HG03354 (cell line): ENCODE data around the gene VWC2L.
A peak's percentile ranks its signal among the peaks of the same experiment; 100 is the strongest.

Experiments used
- ATAC-seq: cut with Tn5 transposase; IDR thresholded peaks from one replicate; pipeline ENCODE4 v1.9.1; 2021; ENCODE audit warnings: mild to moderate bottlenecking; ENCODE audit not compliant: unreplicated experiment, poor library complexity, severe bottlenecking

VWC2L gene

DNA sequence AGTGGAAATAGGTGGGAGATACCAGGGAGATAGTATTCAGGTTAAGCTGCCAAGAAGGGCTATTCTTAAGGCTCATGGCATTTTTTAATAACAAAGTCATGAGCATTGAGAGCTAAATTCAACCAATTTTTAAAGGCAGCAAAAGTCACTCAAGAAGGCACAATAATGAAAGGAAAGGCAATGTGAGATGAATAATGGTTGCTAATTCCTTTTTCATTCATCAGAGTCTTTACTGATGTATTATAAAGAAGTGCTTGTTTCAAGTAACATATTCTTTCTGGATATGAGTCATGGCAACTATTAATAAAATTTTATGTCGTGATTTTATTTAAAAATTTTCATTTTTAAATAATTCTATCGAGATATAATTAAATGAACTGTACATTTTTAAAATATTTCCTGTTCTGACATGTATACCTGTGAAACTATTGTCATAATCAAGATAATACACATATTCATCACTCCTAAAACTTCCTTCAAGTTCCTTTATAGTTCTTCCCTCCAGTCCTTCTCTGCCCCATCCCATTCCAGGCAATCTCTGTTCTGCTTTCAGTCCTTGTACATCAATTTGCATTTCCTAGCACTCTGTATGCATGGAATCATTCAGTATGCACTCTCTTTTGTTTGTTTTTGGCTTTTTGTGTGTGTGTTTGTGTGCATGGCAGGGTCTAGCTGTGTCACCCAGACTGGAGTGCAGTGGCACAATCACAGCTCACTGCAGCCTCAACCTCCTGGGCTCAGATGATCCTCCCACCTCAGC, 40.8 kb downstream of the VWC2L start:
- ATAC-seq: no peak

DNA sequence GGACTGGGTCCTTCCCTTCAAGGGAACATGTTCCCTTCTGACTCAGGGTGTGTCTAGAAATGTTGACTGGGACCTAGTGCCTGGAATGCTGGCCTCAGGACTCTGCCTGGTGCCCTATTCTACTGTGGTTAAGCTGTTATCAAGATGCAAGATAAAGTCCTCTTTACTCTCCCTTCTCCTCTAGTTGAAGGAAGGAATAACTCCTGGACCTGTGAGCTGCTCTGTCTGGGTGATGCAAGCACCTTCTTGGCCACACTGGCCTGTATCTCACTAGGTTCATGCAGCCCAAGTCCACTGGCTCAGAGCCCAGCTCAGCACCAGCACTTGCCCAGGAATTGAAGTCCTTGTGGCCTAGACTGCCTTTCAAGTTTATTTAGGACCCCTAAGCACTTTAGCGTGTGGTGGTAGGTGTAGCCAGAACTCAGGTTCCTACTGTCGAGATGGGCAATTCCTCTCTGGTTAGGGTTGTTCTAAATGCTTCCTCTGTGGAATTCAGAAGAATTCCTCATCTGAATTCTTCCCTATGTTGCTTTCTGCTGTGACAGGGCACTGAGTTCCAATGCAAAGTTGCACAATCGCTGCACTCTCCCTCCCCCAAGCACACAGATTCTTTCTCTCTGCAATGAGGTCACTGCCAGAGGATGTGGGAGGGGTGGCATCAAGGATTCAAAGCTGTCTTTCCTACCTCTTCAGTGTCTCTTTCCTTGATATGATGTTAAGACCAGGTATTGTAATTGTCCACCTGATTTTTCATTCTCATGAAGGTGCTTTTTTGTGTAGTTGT, 54.7 kb downstream of the VWC2L start:
- ATAC-seq: no peak

DNA sequence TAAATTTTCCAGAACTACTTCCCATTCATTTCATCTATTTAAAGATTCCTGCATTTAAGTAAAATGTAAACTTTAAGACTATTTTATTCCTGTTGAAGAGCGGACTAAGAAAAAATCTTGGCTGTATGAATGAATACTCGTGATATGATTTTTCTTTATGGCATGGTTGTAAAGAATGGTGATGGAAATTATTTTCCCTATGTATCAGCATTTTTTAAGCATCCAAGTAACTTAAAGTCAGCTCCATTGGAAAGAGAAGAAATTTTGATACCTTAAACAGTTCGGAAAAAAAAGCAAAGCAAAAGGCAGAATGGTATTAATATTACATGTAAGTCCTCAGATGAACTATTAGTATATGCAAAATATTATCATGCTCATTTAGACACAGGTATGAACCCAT, 58.9 kb downstream of the VWC2L start:
- no peak for ATAC-seq

DNA sequence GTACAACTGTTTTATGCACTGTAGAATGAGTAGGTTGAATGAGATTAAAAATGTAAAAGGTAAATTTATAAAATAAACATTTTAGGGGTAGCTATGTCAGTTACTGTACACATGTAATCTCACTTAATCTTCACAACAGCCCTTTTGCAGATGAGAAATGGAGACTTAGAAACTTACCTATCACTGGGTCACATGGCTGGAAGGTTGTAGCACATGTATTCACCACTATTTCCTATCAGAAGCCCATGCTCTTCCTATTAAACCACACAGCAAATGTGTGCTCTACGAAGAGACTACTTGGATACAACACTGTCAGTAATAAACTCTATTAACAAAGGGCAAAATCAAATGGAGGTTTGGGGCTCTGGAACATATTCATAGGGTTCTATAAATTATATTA, 60.5 kb downstream of the VWC2L start:
- no peak for ATAC-seq

DNA sequence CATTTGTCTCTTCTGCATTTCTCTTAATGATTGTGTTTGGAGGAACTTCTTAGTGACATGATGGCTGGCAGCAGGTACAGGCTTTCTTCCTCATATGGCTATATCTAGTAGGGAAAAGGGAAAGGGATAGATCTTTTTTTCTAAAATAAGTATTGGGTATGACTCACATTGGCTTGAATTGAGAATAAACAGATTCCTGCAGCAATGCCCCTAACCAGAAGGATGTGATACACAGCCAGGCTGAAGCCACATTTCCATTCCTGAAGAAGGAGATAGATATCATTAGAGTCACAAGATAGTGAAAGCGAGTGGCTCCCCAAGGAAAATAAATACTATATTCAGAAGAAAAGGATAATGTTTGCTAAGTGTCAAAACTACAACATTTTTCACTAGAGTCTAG, 61.1 kb downstream of the VWC2L start:
- ATAC-seq: no peak

DNA sequence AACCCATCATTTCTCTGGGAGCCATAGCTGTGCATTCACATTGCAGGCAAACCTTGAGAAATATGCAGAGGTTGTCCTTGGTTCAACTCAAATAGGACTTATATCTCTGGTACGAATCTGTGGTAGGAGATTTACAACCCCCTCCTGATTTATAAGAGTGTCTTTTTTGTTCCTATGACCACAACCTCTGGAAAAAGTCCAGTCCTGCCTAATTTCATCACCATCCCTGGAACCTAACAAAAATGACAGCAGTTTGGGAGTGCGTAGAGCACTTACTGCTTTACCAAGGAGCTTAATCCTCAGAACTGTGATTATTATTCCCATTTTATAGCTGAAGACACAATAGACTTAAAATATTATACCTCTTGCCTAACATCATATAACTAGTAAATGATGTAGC, 66.5 kb downstream of the VWC2L start:
- ATAC-seq: no peak

DNA sequence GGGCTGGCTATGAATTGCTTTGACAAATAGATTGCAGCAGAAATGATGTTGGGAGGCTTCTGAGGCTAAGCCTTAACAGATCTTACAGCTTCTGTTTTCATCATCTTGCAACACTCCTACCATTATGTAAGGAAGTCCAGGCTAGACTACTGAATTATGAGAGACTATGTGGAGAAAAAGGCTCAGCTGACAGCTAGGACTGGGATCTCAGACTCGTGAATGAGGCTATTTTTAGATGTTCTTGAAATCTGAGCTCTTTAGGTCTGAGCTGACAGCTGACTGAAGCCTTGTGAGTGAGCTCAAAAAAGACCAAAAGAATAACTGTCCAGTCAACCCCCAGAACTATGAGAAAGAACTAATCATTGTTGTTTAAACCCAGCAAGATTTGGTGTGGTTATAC, 70.3 kb downstream of the VWC2L start:
- no peak for ATAC-seq

DNA sequence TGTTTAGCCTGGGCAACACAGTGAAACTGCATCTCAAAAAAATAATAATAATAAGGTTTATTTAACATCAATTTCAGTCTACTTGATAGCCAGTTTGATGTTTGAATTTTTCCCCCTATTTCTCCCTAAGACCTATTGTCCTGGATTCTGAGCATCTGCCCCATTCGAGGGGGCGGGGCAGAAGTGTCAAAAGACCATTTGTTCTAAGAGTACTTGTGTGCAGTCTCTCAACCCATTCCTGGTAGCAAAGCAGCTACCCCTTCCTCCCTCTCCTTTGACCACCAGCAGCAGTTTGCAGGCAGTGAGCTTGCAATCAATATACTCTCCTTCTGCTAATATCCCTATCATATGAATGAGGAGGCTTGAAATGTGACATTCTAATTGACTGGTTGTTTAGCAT, 71.9 kb downstream of the VWC2L start:
- ATAC-seq: no peak

DNA sequence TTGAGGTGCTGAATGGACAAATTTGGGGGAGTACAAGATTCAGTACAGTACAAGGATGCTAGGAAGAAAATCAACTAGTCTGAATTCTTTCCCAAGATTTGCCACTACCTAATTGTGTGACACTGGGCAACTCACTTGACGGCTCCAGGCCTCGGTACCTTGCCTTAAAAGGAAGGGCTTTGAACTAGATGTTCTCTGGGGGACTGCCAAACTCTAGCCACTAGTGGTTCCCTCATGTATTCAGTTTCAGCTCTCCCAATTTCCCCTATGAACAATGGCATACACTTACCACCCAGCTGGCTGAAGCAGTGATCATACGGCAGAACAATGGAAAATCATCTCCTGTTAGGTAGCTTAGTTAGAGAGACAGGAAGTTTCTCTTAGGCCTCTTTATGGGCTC, 73.4 kb downstream of the VWC2L start:
- no peak for ATAC-seq

DNA sequence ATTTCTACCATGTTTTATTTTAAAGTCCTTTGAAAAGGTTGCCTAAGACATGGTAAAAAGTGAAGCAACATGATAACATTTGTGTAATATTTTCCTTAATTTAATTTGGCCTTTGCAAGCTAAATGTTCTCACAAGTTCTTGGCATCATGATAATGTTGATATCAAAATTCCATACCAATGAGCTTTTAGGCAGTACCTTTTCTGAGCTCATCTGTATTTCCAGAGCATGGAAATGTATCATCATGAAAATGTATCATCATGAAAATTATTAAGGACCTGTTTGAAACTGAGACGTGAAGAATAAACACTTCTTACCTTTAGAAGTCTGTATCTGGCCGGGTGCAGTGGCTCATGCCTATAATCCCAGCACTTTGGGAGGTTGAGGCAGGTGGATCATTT, 73.8 kb downstream of the VWC2L start:
- no peak for ATAC-seq

DNA sequence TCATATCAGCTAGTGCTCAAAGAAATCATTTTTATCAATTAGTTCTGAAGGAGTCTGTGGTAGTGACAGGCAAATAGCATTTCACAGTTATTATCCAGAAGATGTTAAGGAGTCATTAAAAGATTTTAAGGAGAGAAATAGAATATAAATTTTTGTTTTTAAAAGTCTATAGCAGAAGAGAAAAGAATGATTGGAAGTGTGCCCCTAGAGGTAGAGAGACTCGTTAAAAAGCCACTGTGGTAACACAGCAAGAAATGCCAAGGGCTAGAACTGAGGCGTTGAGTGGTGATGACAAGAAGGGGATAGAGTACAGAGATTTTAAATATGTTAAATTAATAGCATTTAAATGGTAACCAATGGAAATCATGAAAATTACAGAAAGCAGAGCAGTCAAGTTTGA, 78.3 kb downstream of the VWC2L start:
- ATAC-seq: no peak

DNA sequence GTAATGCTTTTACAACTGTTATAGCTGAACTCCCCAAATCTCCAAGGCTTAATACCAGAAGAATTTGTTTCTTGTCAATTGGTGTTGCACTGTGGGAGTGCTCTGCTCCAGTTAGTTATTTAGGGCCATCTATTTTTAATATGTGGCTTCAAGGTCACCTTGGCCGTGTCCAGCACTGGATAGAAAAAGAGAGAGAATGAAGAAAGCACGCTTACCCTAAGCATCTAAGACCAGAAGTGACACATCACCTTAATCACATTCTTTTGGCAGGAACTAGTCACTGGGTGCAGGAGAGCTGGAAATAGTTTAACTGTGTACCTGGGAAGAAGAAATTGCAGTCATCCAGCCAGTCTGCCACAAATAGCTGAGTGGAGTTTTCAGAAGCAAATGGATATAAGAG, 78.8 kb downstream of the VWC2L start:
- ATAC-seq: no peak

DNA sequence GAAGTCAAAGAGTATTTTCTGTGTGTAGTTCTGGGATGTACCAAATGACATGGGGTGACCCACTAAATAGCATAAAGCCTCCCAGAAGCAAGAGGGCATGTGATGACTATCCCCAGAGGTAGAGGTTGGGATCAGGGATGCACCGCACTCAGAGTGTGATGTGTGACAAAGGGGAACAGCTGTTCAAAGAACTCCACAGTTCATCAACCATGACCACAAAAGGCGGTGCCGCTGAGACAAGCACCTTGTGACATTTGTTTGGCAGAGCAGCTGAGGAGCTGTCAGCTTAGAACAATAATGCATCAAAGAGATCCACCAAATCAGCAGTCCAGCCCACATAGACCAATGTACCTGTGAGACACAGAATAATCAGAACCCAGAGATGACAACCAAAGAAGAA, 81.3 kb downstream of the VWC2L start:
- peak; percentile 65 for ATAC-seq

DNA sequence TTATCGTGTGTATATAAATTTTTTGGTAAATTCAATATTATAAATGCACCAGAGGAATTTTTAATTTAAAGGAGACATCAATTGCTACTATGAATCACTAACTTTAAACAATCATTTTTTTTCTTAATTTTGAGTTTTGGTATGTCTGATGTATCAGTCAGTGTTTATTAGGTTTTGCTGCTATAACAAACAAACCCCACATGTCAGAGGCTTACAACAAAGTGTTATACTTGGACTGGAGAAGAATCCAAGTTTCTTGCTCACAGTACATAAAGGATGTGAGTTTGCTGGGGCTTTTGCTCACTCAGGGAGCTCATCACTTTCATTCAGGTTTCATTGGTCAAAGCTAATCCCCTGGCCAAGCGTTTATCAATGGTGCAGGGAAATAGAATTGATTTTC, 81.8 kb downstream of the VWC2L start:
- ATAC-seq: no peak

DNA sequence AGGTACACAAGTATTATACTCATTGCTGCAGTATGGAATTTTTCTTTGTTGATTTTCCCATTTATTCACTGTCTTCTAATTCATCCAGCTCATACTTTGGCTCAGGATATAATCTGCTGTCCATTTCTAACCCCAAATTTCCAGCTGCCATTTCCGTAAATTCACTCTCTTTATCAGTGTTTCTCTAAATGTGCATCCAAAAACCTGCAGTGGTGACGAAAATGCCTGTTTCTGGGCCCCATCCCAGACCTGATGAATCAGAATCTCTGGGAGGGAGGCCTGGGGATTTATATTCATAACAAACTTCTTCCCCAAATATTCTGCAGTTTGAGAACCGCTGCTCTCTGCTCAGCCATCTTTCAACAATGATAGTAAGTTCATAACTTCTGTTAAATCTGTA, 86.6 kb downstream of the VWC2L start:
- no peak for ATAC-seq

DNA sequence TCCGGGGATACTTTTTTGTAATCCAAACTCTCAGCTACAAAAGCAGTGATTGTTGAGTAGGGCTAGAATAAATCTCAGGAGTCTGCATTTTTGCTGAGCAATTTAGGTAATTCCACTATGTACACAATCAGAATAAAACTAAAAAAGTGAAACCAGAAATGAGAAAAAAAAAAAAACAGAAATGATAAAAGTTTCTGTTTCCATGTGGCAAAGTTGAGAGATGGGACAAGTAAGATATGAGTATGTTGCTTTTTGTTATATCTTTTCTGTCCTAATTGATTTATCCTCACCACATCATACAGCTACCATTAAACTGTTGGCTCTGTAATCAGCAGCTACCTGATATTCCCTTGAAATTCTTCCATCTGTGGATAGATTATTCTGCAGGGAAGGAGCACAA, 92.7 kb downstream of the VWC2L start:
- no peak for ATAC-seq

DNA sequence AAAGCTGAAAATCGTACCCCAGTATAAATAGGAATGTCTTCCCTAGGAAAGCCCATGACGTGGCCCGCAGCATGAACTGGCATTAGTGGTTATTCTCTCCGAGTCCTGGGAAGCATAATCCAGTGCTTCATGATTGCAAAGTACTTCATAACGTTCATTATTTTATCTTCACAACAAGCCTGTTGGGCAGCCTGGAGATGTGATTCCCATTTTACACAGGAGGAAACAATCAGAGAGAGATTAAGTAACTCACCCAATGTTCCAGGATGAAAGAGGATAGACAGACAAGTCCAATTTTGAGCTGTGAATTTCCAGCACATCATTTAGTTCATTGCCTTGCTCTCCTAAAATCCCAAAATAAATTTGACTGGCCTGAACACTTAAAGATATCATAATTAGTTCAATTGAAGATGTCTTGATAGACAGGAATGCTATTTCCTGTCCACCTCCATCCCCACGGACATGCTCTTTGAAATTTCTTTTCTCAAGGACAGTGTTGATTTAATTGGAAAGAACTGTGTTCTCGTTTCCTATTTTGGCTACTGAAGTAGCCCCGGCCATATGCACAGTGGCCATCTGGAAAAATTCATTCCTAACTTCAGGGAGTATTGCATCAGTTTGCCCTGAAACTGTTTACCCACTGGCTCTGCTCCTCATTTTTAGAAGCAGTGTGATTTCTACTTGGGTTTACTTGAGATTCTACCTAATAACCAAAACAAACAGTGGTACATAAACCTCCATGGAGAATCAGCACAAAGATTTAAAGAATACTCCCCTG, 93.9 kb downstream of the VWC2L start:
- no peak for ATAC-seq

DNA sequence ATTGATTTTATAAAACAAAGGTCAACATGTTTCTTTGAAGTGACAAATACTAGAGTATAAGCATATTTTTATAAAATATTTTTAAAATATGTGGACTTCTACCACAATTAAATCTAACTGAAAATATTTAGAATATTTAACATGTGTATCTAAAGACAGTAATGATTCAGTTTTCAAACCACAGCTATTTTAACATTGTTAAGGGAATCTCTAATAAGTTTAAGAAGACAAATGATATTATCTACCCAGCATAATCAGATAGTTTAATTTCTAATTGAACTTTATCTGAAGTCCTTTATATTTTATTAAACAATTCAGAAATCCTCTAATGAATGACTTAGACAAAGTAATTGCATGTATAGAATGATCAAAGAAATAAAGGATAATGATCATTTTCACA, 96.2 kb downstream of the VWC2L start:
- ATAC-seq: no peak

DNA sequence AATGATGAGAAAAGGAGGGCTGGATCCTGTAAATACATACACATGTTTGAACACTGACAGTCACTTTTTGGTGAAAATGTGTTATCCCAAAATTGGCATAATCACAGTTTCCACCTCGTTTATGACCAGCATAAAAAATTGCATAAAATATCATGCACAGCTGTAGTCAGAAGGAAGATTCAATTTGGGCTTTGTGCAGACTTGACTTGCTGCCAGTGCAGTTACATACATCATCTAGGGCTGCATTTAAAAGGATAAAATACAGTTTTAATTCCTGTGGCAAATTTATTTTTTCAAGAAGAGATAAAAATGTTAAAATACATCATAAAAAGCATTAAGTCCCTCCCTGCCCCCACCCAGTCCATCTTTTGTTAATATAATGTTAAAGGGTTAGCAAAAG, 103.8 kb downstream of the VWC2L start:
- no peak for ATAC-seq

DNA sequence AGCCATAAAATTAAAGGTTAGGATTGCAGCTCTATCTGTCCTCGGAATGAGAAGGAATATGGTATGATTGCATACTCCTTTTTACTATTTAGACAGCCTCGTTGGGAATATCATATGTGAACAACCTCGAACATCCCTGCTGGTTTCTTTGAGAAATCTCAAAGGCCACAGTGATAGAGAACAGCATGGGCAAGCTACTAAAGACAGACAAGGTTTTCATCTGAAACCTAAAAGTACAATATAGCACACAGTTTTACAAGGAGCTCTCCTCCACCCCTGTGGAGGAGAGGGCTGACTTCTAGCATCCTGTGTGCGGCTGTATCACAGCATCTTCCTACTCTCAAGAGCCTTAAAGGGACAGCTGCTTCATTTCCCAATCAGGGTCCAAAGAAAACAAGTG, 104.3 kb downstream of the VWC2L start:
- ATAC-seq: no peak
